HAP-1 (cell line): Measurements from ENCODE around the gene PDLIM5.
"Not testable (repeated sequence)": the region's sequence is repeated elsewhere in the genome, so short reads cannot be mapped to it uniquely, and the experiment has no call there.

Experiments used
- DNase-seq, 2 experiments: peaks; one replicate each; pipeline ENCODE4 v3.0.0-alpha.2; 2016 to 2020; ENCODE audit warnings: low spot score in 2 of 2
- H3K27me3 ChIP-seq: fragments of 250-450 bp; sonication (Bioruptor Pico); 2 replicates; pipeline ENCODE4 v1.5.1; 2020; ENCODE audit warnings: low read depth, mild to moderate bottlenecking, moderate library complexity
- H3K36me3 ChIP-seq: fragments of 250-450 bp; sonication (Bioruptor Pico); replicated peaks from 2 replicates; pipeline ENCODE4 v1.5.1; 2020; ENCODE audit warnings: mild to moderate bottlenecking
- H3K4me1 ChIP-seq: fragments of 250-450 bp; sonication (Bioruptor Pico); 2 replicates; pipeline ENCODE4 v1.5.1; 2020; ENCODE audit warnings: mild to moderate bottlenecking
- H3K4me3 ChIP-seq: fragments of 250-450 bp; sonication (Bioruptor Pico); 2 replicates; pipeline ENCODE4 v1.5.1; 2020; ENCODE audit warnings: mild to moderate bottlenecking, moderate library complexity
- H3K9me3 ChIP-seq: fragments of 250-450 bp; sonication (Bioruptor Pico); 2 replicates; pipeline ENCODE4 v1.5.1; 2020; ENCODE audit warnings: mild to moderate bottlenecking, moderate library complexity
- in situ Hi-C: fragments of 300-500 bp; cut with MboI; formaldehyde crosslinking; loops from 3 replicates; pipeline ENCODE4 v1.14.3; 2020; ENCODE audit warnings: low sequenced_read_pairs, inconsistent platforms, mixed read lengths

PDLIM5 gene

DNA sequence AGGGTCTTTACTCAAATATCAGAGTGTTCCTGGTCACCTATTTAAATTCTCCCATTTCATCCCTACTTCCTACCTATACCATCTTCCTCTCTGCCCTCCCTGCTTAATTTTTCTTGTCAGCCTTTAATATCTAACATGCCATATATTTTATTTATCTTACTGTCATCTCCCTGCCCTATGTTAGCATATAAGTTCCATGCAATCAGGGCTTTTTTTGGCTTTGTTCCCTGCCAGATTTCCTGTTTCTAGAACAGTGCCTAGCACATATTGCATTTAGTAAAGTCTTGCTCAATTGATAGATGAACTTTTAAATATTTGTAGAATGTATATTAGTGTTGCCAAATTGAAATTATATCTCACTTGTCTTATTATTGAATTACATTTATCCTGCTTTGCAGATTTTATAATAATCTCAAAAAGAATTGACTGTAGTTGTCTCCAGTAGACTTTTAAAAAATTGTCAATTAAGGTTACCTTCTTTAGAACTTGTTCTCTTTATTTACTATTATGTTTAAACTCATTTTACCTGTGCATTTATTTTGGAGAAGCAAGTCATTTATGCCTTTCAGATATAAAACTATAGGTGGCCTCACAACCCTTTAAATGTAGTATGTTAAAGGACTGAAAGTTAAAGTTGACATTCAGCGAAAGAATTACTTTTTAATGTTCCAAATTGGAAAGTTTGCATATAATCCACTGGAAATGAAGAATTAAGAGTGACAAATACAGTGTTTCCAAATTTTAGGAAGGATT, 197.8 kb downstream of the PDLIM5 start:
- DNase-seq: no peak
- in situ Hi-C loops: no loop called here
- Histone ChIP-seq H3K27me3 (no peaks in the 10 kb centered on the region), H3K4me3 (no peak overlapping the region), H3K36me3 (peaks cover 8% of the 10 kb centered on the region; the same call in 1 of the 2 replicates), H3K9me3 (no peaks in the 10 kb centered on the region), H3K4me1 (peaks cover 6% of the 10 kb centered on the region)

DNA sequence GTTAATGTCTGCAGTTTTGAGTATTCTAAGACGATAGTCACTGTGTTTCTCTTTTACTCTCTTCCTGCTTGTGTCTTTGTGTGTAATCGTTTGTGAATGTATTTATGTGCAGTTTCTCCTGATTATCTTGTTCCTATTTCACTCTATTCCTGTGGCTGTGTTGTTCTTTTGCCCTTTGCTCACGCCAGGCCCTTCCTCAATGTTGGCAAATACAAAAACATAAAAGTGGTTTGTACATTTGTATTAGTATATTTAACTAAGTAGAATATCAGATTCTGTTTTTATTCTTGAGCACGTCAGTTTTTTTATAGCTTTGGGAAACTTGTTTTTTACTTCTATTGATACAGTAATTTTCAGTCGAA, 198.4 kb downstream of the PDLIM5 start:
- DNase-seq: no peak
- H3K36me3 ChIP-seq: peaks cover 8% of the 10 kb centered on the region; the same call in 1 of the 2 replicates
- H3K4me1 ChIP-seq: peaks cover 6% of the 10 kb centered on the region
- H3K9me3 ChIP-seq: no peaks in the 10 kb centered on the region
- in situ Hi-C loops: no loop called here
- no peak overlapping the region for H3K4me3 ChIP-seq
- H3K27me3 ChIP-seq: no peaks in the 10 kb centered on the region

DNA sequence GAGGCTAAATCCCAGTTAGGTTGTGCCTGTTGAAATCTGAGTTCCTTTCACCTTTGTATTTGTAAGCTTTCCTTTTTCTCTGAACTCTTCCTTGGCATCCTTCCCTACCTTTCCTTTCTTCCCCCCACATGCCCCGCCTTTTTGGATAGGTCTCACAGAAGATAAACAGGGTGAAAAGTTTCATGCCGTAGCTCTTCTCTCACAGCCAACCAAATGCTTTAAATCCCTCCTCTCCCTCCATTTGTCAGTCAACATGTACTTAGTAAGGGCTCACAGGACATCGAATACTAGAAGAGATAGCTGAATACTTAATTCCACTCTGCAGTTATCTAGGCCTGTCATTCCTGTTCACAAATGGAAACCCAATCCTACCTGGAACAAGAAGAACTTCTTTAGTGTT, 198.9 kb downstream of the PDLIM5 start:
- no peak for DNase-seq
- peaks cover 4% of the 10 kb centered on the region; the same call in 1 of the 2 replicates for H3K36me3 ChIP-seq
- no peaks in the 10 kb centered on the region for H3K27me3 ChIP-seq
- H3K4me3 ChIP-seq: no peak overlapping the region
- in situ Hi-C loops: no loop called here
- H3K9me3 ChIP-seq: no peaks in the 10 kb centered on the region
- H3K4me1 ChIP-seq: peaks cover 6% of the 10 kb centered on the region

DNA sequence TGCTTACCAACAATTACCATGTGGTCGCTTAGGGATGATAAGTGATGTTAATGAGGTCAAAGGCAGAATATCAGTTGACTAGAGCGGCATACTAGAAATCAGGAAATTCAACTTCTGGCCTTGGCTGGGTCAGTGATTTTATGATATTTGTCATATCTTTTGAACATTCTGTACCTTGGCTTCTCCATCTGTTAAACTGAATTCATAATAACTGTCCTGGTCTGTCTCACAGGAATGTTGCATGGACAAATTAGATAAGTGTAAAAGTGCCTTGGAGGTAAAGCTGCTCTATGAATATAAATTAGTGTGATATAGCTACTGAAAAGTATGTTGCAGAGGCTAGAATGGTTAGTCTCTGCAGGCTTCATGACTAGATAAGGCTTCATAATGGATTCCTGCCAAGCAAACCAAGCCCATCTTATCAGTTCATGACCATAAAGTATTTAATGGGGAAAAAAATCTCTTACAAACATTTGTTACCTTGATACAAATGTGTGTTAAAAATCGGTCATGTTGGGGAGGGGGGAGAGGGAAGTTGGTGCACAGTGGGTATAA, 201.4 kb downstream of the PDLIM5 start:
- Histone ChIP-seq H3K9me3 (no peaks in the 10 kb centered on the region), H3K4me1 (no peaks in the 10 kb centered on the region), H3K27me3 (no peaks in the 10 kb centered on the region), H3K4me3 (no peak overlapping the region), H3K36me3 (no peaks in the 10 kb centered on the region)
- no peak for DNase-seq
- in situ Hi-C loops: no loop called here

DNA sequence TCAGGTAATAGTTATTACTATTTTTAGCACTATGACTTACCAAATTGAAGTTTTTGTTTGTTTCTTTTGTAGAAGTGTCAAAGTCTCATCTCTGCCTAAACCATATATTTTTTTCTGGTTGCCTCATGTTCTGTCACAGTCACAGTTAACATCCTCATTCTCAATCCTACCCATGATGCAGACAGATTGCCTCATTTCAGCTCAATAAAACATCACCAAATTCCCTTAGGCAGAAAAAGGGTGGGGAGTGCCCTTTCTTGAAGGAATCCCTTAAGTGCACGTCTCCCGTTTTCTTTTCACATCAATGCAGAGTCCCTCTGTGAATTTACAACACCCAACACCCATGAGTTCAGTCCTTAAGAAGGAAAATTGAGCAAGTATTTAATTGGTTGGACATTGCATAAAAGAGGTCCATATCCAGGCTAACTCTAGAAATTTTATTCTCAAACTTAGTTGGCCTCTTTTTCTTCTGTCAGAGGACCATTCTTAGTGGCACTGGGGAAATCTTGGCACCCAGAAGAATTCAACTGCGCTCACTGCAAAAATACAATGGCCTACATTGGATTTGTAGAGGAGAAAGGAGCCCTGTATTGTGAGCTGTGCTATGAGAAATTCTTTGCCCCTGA, 202.4 kb downstream of the PDLIM5 start:
- H3K9me3 ChIP-seq: no peaks in the 10 kb centered on the region
- H3K4me3 ChIP-seq: no peak overlapping the region
- H3K27me3 ChIP-seq: no peaks in the 10 kb centered on the region
- no peak for DNase-seq
- no peaks in the 10 kb centered on the region for H3K4me1 ChIP-seq
- no peaks in the 10 kb centered on the region for H3K36me3 ChIP-seq
- in situ Hi-C loops: no loop called here

DNA sequence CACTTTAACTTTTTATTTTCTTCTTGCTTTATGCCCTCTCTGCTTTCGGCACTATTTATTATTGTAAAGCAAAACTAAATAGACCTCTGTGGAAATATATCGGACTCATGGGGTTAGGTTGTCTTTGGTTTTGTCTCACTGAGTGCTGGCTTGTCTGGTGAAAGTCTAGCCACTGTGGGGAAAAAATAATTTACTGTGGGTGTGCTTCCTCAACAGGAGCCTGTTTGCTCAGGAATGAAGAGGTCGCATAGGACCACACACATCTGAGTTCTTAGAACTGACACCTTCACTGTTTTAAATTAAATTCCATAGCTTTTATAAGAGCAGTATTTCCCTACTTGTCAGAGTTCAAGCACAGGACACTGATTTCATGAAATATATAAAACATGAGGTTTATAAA, 203.0 kb downstream of the PDLIM5 start:
- no peaks in the 10 kb centered on the region for H3K27me3 ChIP-seq
- no peak overlapping the region for H3K4me3 ChIP-seq
- no peaks in the 10 kb centered on the region for H3K4me1 ChIP-seq
- no peak for DNase-seq
- H3K36me3 ChIP-seq: no peaks in the 10 kb centered on the region
- no peaks in the 10 kb centered on the region for H3K9me3 ChIP-seq
- in situ Hi-C loops: no loop called here

DNA sequence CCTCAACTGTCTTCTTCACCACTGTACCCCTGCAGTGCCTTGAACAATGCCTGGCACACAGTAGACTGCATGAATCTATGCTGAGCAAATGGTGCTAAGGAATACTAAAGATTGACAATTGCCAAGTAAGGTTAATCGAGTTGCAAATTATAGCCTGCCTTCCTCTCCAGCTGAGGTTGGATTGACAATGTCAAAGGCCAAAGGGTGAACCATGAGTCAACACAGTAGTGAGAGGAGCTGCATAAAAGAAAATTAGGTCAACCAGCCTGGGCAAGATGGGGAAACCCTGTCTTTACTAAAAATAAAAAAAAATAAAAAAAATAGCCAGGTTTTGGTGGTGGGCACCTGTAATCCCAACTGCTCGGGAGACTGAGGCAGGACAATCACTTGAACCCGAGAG, 208.9 kb downstream of the PDLIM5 start:
- H3K4me1 ChIP-seq: no peaks in the 10 kb centered on the region
- no peak for DNase-seq
- H3K27me3 ChIP-seq: no peaks in the 10 kb centered on the region
- no peaks in the 10 kb centered on the region for H3K36me3 ChIP-seq
- in situ Hi-C loops: no loop called here
- H3K9me3 ChIP-seq: no peaks in the 10 kb centered on the region
- no peak overlapping the region for H3K4me3 ChIP-seq

DNA sequence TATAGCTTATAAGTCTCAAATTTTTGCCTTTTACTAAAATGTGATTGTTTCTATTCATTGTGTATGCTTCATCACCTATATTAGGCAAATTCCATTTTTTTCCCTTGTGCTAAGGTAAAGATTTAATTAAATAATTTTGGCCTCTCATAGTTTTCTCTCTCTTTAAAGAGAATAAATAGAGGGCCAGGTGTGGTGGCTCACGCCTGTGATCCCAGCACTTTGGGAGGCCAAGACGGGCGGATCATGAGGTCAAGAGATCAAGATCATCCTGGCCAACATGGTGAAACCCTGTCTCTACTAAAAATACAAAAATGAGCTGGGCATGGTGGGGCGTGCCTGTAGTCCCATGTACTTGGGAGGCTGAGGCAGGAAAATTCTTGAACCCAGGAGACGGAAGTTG, 213.3 kb downstream of the PDLIM5 start:
- H3K4me1 ChIP-seq, H3K4me3 ChIP-seq, H3K9me3 ChIP-seq, H3K27me3 ChIP-seq, DNase-seq, H3K36me3 ChIP-seq, in situ Hi-C loops: not testable (repeated sequence)

DNA sequence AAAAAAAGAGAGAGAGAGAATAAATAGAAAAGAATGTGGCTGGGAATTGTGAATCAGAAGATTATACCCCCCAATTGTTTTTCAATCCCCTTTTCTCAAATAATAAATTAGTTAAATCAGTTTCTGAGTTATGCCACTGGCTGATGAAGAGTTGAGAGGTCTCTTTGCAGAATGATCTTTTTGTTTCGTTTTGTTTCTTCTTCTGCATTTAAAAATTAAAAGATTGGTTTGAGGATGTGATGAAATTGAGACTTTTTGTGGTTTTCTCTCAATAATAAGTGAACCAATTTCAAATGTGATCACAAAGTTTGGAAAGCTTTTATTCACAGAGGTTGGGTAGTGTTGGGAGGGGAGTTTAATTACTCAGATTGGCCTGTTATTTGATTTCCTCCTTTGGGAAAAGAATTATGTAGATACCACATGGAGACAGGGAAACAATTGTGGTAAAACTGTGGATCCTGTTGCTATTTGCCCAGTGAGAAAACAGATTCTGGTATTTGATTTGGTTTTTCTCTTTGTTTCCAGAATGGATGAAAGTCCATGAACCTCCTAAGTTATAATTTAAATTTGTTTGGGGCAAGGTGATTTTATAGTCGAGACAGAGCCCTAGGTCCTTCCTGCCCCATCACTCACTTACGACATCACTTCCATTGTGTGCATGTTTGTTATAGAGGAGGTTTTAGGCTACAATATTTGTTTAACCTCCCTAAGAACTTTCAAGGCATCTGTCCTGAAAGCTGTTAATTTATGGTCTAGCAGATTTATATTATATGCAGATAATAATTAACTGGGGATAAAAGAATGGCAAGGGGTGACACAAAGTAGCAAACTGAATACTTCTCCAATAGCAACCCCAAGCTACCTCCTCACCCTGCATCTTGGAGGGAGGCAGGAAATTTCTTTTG, 214.0 kb downstream of the PDLIM5 start:
- H3K36me3 ChIP-seq: no peaks in the 10 kb centered on the region
- no peak overlapping the region for H3K4me3 ChIP-seq
- no peaks in the 10 kb centered on the region for H3K27me3 ChIP-seq
- in situ Hi-C loops: no loop called here
- DNase-seq: no peak
- H3K9me3 ChIP-seq: no peaks in the 10 kb centered on the region
- H3K4me1 ChIP-seq: peaks cover 2% of the 10 kb centered on the region; the same call in 1 of the 2 replicates

DNA sequence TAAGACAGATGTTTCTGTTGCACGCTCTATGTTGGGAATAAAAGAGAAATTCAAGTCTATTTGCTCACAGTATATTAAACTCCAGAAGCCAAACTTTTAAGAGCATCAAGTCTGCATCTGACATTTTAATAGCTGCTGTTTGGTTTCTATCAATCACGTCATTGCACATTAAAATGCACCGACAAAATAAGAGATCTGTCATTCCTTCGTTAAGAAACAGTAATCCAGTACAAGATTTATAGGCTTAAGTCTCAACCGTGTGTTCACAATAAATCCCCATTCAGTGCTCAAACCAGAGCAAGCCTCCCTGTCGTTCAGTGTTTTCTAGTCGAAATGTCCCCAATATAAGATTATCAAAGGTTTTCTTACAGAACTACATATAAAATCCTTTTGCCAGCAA, 217.0 kb downstream of the PDLIM5 start:
- in situ Hi-C loops: no loop called here
- H3K9me3 ChIP-seq: no peaks in the 10 kb centered on the region
- peak in 1 of 2 experiments; percentile 11 for DNase-seq
- H3K4me3 ChIP-seq: no peak overlapping the region
- peaks cover 2% of the 10 kb centered on the region; the same call in 1 of the 2 replicates for H3K4me1 ChIP-seq
- no peaks in the 10 kb centered on the region for H3K36me3 ChIP-seq
- no peaks in the 10 kb centered on the region for H3K27me3 ChIP-seq

DNA sequence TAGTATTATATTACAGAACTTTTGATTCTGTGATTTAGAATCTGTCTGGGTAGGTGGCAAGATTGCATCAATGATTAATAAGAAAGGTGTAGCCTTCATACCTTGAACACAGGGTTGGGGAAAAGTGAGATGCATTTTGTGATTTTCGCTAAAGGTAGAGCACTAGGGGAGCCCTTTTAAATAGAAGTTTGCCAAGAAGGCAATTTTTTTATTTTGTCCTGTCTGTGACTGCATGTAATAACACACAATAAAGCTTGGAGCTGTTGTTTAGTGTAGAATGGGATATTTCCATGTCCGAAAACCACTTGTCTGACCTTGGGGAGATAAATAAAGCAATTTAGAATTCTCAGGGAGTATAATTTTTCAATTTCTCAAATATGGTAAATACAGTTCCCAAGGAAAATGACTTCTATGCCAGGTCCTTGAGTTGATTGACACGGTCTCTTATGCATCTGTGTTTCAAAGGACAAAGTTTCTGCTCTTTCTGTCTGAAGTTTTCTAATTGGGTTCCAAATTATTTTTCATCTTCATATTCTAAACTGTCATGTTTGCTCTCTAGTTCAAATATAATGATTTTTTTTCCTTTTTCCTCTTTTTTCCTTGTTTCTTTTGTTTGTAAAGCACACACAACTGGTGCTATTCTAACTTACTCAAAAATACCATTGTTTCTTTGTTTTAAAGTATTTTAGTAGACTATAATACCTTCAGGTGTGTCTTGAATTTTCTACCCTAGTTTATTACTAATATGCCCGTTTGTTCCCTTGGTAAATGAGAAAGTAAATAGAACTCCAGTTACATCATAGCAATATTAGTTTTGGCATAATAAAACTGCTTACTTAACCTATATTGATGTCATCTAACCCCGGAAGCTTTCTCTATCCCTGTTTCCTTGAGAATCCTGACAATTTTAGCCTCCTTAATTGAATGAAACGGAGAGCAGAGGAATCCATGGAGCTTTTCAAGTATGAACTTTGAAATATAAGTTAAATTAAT, 218.2 kb downstream of the PDLIM5 start:
- DNase-seq: no peak
- H3K9me3 ChIP-seq: no peaks in the 10 kb centered on the region
- in situ Hi-C loops: no loop called here
- no peaks in the 10 kb centered on the region for H3K27me3 ChIP-seq
- H3K36me3 ChIP-seq: no peaks in the 10 kb centered on the region
- no peak overlapping the region for H3K4me3 ChIP-seq
- H3K4me1 ChIP-seq: peaks cover 2% of the 10 kb centered on the region; the same call in 1 of the 2 replicates

DNA sequence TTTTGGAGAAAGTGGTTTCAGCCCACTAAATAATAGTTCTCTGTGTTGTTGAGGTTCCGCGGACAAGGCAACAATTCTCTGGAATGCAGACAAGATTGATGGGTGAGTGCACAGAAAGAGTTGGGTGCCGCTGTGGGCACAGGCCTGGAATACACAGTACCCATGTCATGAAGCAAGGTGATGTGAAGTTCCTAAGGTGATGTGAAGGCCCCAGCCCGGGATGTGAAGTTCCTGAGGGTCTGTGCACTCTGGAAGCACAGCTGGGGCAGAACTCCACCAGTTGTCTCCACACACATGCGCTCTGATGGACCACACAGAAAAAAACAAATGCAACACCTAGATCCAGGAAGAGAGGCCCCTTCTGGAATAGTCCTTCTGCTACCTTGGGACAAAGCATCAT, 219.4 kb downstream of the PDLIM5 start:
- H3K27me3 ChIP-seq: no peaks in the 10 kb centered on the region

DNA sequence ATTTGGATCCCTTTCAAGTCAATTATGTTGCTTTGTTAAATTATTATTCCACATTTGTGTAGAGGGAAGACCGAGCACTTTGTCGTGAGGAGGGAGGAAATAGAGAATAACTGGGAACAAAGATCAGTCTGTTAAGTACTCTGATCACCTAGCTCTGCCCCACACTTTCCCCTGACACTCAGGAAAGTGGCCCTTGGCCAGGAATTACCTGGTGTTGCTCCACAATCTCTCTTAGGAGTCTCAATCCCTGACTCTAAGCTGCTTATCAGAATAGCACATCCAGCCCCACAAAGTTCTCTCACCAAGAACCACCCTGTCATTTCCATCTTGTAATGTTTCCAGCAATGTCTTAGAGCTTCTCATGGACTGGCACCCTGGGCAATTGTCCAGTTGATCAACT, 222.2 kb downstream of the PDLIM5 start:
- H3K36me3 ChIP-seq: no peaks in the 10 kb centered on the region
- H3K4me3 ChIP-seq: no peak overlapping the region
- no peak for DNase-seq
- in situ Hi-C loops: no loop called here
- H3K27me3 ChIP-seq: no peaks in the 10 kb centered on the region
- no peaks in the 10 kb centered on the region for H3K4me1 ChIP-seq
- no peaks in the 10 kb centered on the region for H3K9me3 ChIP-seq

More for the DNA sequence above, 219.4 kb downstream of the PDLIM5 start:
- Histone ChIP-seq H3K9me3 (no peaks in the 10 kb centered on the region), H3K4me1 (peaks cover 2% of the 10 kb centered on the region; the same call in 1 of the 2 replicates), H3K36me3 (no peaks in the 10 kb centered on the region), H3K4me3 (no peak overlapping the region)
- in situ Hi-C loops: no loop called here
- DNase-seq: no peak
